GM18861 (cell line): Measurements from ENCODE around the gene PTPRD.
A peak's percentile ranks its signal among the peaks of the same experiment; 100 is the strongest.

Experiments used
- ATAC-seq: cut with Tn5 transposase; IDR thresholded peaks from one replicate; pipeline ENCODE4 v1.9.1; 2021; ENCODE audit not compliant: unreplicated experiment

PTPRD gene

GRCh38 chr9:10208691-10209069 lies 404.1 kb downstream of the PTPRD start:
- peak; percentile 15 for ATAC-seq

- ATAC-seq: no peak
Measured at GRCh38 chr9:10204276-10204675, 408.5 kb downstream of the PTPRD start.

GRCh38 chr9:10173561-10173960 lies 439.2 kb downstream of the PTPRD start:
- no peak for ATAC-seq

GRCh38 chr9:10172476-10172875 lies 440.3 kb downstream of the PTPRD start:
- ATAC-seq: no peak

- ATAC-seq: no peak
Measured at GRCh38 chr9:10168241-10168640, 444.6 kb downstream of the PTPRD start.

GRCh38 chr9:10148796-10149195 lies 464.0 kb downstream of the PTPRD start:
- no peak for ATAC-seq

GRCh38 chr9:10146517-10147331 lies 466.1 kb downstream of the PTPRD start:
- no peak for ATAC-seq

GRCh38 chr9:10144355-10144754 lies 468.4 kb downstream of the PTPRD start:
- no peak for ATAC-seq

- no peak for ATAC-seq
Measured at GRCh38 chr9:10135553-10135952, 477.2 kb downstream of the PTPRD start.

GRCh38 chr9:10134266-10134665 lies 478.5 kb downstream of the PTPRD start:
- no peak for ATAC-seq

- ATAC-seq: no peak
Measured at GRCh38 chr9:10130061-10130675, 482.6 kb downstream of the PTPRD start.

GRCh38 chr9:10127867-10128266 lies 484.9 kb downstream of the PTPRD start:
- no peak for ATAC-seq

- ATAC-seq: no peak
Measured at GRCh38 chr9:10112798-10113197, 500.0 kb downstream of the PTPRD start.

GRCh38 chr9:10112070-10112469 lies 500.7 kb downstream of the PTPRD start:
- no peak for ATAC-seq

GRCh38 chr9:10108815-10109214 lies 504.0 kb downstream of the PTPRD start:
- no peak for ATAC-seq

GRCh38 chr9:10104774-10105173 lies 508.0 kb downstream of the PTPRD start:
- no peak for ATAC-seq

- ATAC-seq: no peak
Measured at GRCh38 chr9:10095208-10095607, 517.6 kb downstream of the PTPRD start.

- no peak for ATAC-seq
Measured at GRCh38 chr9:10094563-10094962, 518.2 kb downstream of the PTPRD start.

GRCh38 chr9:10080012-10080411 lies 532.8 kb downstream of the PTPRD start:
- ATAC-seq: no peak

- peak; percentile 75 for ATAC-seq
Measured at GRCh38 chr9:10079284-10079964, 533.4 kb downstream of the PTPRD start.

GRCh38 chr9:10071579-10071978 lies 541.2 kb downstream of the PTPRD start:
- peak; percentile 82 for ATAC-seq
